Measurements from ENCODE around the gene PARD3.
"Not testable (repeated sequence)": the region's sequence is repeated elsewhere in the genome, so short reads cannot be mapped to it uniquely, and the experiment has no call there.

PARD3 gene

DNA sequence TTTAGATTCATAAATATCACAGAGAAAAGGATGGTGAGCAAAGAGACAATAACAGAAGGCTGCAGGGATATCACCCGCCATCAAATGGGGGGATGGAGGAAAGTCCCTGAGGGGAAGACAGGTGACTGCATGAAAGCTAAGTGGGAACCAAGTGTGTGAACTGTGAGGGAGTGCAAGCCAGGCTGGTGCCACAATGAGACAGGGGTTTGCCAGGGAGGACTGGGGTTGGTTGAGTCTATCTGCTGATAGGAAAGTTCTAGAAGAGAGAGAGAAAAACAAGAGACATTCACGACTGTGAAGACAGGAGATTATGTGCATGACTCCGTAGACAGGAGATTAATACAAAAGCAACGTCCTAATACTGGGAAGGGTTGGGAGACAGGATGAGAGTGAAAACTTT, 376.4 kb downstream of the PARD3 start:
- no peak for DNase-seq

DNA sequence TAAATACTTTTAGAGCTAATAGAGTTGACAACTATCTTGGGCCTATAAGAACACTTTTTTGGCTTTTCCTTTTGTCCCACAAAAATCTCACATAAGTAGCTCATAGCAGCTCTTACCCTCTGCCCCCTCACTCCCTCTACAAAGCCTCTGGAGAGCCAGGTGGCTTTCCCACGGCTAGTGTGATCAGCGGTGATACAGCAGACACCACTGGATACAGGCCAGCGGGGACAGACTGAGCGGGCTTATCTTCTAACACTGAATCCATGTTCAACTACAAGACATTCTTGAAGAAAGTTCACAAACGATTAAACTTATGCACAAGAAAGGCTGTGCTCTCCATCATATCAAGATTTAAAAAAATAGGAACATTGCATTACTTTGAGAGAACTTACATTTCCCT, 377.2 kb downstream of the PARD3 start:
- no peak for DNase-seq

DNA sequence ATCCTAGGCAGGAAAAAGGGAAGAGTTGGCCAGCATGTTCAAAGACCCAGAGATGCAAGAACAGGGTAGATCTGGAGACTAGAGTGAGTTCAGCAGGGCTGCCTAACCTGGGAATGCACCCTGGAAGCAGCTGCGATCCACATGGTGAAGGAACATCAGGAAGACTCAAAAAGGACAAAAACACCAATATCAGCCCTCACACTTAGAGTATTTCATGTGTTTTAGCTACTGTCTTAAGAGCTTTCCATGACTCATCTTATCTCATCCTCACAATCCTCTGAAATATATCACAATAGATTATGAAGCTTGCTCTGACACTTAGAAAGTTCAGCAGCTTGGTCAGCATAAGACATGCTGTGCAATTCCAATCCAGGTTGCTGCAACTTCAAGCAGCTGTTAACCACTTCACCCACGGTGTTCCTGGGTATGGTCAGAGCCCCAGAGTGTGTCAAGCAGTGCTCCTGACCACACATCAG, 380.9 kb downstream of the PARD3 start:
- no peak for DNase-seq

DNA sequence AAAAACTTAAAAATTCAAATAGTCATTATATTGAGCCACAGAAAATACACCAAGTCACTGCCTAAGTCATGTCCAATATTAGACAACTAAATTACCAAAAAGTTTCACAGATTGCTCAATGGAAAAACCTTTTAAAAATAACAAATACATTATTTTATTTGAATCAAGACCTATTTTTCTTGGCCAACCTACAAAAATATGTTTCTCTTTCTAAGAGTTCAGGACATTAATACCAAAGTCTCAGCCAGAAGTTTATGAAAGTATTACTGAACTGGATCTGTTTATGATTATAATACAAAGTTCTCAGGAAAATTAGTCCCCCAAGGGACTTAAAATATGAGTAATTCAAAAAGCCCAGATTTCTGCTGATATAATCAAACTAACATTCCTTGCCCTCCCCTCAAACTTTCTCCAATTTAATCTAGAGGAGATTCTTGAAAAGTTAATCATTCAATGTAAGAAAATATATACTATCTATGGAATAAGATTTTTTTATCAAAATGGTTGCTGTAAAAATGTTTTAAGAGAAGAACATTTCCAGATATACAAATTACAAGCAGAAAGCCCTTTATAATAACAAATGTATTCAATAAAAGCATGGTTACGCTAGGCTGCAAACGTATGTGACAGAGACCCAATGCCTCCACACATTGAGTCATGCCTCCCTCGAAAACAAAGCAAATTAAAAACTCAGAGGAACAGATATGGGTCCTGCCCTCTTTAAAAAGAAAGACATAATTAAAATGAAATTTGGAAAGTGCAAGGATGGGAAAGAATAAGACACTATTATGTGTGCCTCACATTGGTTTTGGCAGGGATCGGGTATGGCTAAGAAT, 381.6 kb downstream of the PARD3 start:
- DNase-seq: no peak

DNA sequence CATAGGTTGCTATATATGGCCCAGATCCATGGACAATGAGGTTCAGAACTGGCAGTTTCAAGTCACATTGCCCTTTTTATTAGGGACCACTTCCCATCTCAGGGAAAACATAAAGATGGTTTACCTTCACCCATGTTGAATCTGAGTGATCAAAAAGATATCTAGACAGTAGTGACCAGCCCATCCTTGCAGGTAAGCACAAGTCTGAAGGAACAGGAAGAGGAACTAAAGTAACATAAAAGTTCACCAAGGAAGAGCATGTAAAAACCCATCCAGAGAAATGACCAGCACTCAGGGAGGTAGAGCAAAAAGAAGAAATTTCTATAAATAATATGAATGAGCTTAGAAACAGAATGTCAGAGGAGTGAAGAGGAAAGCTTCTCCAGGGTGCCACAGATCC, 382.5 kb downstream of the PARD3 start:
- no peak for DNase-seq

DNA sequence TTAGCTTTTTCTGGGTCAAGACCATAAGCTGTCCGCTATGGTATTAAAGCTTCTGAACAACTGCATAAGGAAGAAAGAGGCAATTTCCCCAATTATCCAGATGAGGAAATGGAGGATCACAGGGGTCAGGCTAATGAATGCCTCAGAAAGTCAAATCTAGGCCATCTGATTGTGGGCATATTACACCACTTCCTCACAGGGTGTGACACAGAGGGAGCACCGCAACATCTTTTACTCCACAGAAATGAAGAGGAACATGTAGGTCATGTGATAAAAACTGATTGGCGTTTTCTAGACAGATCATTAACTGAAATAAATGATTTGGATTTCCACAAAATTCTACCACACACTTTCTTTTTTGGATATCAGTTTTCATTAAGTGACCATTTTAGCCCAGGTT, 384.4 kb downstream of the PARD3 start:
- no peak for DNase-seq

DNA sequence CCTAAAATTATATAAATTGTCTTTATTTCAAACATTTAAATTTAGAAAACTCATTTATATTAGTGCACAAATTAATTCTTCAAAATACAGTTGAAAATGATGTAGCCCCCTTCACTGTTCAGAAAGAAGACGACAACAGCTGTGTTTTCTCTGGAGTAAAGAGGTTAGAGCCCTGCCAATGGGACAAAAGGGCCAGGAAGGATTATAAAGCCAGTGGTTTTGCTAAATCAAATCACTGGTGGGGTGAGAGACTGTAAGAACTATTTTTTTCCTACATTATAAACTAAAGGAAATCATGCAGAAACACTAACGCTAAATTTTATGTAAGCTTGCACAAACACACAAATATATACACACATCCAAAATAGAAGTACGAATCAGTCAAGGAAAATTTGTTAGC, 386.6 kb downstream of the PARD3 start:
- no peak for DNase-seq

DNA sequence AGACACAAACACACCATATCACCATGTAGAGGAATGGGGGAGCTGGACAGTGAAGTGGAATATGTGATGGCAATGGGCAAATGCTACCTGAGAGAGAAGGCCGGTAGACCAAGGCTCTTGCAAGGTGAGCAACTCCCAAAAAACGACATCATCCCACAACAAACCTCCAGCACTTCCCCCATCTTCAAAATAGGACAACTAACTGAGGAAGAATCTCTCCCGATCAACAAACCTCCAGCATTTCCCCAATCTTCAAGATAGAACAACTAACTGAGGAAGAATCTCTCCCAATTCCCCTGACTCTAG, 387.2 kb downstream of the PARD3 start:
- no peak for DNase-seq

DNA sequence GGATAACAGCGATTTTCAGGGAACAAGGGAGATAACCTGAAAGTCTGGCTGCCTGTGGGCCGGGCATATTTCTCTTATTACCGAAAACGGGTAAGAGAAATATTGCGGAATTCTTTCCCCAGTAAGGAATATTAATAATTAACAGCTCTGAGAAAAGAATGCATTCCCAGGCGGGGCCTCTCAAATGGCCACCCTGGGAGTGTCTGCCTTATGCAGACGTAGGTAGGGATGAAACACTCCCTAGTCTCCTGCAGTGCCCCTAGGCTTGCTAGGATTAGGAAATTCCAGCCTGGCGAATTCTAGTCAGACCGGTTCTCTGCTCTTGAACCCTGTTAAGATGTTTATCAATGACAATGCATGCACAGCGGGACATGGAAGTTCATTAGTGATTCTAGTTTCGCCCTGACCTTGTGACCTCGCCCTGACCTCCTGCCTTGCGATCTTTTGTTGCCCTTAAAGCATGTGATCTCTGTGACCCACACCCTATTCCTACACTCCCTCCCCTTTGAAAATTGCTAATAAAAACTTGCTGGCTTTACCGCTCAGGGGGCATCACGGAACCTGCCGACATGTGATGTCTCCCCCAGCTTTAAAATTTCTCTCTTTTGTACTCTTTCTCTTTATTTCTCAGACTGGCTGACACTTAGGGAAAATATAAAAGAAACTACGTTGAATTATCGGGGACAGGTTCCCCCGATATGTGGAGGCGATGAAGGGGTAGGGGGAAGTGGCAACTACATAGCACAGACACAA, 387.8 kb downstream of the PARD3 start:
- DNase-seq: not testable (repeated sequence)

DNA sequence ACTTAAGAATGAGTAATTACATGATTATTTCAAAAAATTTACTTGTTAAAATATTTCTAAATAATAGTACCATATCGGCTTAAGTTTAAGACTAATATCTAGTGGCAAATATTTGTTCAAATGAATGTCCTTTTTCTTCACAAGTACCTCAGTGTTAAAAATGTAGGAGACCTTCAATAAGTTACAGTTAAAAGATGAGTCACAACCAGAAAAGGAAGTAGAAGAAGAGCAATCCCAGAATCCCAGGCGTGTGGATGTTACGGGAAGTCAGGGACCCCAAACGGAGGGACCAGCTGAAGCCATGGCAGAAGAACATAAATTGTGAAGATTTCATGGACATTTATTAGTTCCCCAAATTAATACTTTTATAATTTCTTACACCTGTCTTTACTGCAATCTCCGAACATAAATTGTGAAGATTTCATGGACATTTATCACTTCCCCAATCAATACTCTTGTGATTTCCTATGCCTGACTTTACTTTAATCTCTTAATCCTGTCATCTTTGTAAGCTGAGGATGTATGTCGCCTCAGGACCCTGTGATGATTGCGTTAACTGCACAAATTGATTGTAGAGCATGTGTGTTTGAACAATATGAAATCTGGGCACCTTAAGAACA, 388.4 kb downstream of the PARD3 start:
- DNase-seq: not testable (repeated sequence)

DNA sequence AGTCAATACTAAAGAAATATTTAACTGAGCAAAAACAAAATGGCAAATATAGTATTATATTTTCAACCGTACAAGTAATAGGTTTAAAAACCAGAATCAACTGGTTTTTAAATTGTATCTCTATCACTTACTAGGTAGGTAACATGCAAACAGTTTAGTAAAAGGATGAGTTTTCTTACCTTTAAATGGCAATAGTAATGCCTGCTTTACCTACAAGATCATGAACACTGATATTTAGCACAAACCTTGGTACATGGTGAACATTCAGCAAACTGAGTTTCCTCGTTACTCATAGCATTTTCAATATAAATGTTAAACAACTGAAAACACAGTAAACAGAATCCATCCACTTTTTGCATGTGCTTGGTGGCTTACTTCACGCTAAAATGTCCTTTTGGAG, 389.1 kb downstream of the PARD3 start:
- DNase-seq: no peak

DNA sequence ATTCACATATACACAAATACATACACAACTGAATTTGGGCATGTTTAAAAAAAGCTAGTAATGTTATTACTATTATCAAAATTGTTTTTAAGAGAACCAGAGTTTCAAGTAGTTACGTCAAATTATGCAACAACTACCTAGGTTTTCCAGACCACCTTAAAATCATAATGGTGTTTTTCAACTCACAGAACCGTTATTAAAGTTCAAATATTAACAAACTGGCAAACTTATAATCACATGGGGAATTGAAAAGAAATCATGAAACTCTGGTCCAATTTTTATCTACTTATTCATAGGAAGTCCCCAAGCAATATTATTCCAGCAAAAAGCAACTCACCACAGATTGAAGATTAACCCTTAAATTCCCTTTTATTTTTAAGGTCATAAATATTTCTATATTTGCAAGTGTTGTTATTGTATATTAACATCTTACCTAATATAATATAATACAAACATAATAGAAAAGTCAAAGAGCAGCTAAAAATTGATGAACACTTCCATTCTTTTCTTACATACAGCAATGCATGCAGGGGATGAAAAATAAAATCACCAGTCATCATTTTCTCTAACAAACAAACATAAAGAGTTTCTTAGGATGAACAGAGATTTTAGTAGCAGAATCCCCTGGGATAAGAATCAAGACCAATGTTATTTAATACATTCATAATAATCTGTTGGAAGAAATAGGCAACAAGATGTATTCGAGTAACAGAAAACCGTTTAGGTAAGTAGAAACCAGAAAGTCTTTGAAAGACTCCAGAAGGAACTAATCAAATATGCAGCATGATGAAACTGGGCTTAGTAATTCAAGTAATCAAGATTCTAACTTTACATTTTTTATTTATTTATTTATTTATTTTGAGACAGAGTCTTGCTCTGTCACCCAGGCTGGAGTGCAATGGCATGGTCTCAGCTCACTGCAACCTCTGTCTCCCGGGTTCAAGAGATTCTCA, 391.1 kb downstream of the PARD3 start:
- DNase-seq: no peak

DNA sequence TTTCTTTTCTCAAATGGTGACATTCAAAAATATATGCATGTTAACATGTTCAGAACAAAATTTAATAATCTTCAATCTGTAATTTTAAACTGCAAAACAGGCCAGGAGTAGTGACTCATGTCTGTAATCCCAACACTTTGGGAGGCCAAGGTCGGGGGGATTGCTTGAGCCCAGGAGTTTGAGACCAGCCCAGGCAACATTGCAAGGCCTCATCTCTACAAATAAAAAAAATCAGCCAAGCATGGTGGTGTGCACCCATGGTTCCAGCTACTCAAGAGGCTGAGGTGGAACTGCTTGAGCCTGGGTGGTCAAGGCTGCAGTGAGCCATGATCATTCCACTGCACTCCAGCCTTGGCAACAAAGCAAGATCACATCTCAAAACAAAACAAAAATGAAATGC, 394.3 kb downstream of the PARD3 start:
- DNase-seq: no peak

DNA sequence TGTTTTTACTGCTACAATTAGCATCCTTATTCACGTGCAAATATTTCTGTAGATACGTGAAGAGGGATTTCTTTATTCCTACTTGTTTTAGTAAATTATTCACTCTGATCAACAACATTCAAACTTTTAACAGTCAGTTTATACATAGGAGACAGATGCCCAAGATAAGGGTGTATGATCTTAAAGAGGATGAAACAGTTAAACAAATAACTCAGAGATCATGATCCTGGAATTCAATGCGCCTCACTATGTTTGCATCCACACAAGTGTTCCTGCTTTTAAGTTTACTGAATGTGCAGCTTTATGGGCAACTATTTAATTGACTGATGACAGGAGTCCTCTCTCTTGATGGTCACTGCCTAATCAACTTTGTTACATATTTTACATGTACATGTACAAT, 394.8 kb downstream of the PARD3 start:
- DNase-seq: no peak

DNA sequence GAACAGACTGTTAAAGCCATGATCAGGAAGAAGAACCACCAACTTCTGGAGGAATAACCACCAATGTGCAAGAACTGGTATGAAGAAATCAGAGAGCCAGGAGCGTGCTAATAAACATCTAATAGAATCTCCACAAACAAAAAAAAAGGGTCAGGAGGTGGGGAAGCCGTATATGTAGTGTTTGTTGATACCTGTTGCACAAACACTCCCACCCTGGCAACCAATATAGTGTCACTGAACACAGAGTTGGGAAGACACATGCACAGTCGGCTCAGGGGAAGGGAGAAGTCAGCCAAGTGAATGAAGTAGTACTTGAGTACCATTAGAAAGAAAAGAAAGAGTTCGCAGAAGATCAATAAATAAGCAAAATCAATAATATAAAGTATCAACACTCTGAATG, 400.1 kb downstream of the PARD3 start:
- DNase-seq: no peak

DNA sequence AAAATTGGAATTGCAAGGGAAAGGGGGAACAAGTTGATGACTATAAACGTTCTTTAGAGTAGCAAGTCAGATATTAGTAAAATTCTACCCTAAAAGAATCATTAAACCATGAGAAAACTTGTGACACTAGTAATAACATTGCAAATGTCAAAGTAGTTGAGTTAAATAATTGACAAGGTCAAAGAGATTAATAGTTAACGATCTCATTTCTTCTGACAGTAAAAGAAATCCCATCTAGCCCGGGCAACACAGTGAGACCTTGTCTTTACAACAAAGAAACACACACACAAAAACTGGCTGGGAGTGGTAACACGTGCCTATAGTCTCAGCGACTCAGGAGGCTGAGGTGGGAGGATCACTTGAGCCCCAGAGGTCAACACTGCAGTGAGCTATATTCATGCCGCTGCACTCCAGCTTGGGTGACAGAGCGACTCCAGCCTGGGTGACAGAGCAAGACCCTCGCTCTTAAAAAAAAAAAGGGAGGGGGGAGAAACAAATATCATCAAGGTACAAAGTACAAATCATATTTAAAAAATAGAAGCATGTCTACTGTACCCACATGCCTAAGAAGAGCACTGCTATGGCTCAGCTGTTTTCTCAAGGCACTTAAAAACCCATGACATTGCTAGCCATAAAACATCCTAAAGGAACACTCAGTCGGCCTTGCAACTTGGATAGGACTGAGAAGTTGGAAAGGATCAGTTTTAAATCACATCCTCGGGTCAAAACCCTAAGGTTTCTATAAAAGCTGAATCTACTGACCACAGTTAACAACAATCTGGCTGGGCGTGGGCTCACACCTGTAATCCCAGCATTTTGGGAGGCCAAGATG, 401.1 kb downstream of the PARD3 start:
- DNase-seq: no peak

DNA sequence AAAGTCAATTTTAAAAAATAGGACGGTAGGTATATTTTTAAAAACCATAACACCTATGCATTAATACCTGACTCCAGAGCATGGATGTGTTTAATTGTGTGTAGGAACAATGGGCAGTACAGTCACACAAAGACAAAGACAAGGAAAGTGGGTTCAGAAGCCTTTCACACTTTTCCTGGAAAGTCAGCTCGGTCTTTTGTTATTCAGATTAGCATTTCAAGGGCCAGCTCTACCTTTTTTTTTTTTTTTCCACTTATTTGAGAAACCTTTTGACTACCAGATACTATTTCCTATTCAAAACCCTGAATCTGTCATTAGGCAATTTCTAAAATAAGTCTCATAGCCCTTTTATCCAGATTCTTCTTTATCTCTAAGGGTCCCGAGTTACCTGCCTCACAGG, 401.9 kb downstream of the PARD3 start:
- no peak for DNase-seq

DNA sequence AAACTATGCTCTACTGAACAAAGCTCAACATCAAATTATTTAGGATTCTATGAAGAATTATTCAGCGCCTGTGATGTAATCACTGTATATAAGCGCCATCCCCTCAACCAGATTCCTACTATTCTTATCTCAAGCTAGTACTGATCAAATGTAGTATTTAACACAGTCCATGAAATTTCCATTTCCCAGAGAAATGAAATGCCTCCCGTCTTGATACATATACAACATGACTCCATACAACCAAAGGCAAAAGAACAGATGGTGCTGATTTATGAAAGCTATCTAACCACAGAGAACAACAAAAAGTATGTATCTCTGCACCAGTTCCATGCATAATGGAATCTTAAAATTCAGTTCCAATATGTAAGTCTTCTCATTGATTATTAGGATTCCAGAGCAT, 406.1 kb downstream of the PARD3 start:
- no peak for DNase-seq

DNA sequence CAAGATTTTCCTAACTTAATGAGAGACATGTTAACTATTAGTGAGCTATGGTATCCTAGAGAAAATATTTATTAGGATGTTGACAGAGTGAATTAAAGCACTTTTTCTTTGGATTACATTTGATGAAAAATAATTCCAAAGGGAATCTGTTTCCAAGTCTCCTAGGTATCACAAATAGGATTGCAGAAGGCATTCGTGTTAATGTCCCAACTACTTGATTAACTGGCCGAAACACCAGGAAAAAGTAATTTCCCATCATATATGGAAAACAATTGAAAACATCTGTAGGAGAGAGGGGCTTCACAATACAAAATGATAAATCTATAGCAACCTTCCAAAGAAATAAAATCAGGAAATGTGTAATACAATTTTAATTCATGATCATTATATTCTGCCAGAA, 406.7 kb downstream of the PARD3 start:
- no peak for DNase-seq

DNA sequence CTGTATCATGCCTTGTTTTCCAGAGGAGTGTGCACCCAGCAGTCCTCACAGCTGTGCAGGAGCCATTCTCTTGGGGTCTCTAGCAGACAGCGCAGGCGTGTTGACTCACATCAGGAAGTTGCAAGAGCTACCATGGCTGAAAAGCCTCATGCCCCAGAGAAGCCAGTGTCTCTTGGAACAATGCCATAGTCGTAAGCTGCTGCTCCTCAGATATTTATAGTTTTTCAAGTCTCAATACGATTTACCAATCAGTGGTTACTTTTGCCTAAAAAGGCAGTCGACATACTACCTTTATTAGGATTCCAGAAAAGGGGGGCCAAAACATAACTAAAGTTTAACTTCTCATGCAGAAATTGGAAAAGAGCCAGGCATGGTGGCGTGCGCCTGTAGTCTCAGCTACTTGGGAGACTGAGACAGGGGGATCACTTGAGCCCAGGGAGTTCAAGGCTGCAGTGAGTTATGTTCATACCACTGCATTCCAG, 407.7 kb downstream of the PARD3 start:
- DNase-seq: no peak

DNA sequence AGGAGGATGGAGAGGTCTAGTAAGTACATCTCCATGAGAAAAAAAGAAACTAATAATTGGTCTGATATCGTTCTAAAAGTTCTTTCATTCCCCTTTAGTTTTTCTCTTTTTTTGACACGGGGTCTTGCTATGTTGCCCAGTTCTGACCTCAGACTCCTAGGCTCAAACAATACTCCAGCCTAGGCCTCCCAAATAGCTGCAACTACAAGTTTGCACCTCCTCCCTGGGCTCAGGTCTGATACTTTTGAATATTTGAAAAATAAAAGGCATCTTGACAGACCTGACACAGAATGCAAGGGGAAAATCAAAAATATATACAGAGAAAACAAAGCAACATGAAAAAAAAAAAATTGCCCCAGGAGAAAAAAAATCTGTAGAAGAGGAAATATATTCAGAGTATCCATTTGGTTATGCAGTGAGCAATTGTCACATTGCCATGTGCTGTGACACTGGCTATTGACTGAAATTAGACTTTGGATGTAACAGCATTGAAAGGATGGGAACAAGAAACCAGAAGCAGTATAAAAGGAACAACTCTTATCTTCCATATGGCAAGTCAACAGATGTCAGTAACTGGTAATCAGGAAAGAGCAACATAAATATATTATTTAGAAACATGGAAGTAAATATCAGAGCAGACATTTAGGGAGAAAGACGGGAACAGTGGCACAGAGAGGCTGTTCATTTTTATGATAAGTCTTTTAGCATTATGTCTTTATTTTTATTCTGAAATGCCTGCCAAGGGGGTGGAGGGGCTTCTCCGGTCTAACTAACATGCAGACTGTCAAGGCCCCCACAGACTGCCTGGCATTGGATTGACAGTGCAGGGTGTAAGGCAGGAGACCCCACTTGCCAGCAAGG, 408.4 kb downstream of the PARD3 start:
- DNase-seq: no peak

Data from 8988T (cell line).